Transverse colon (tissue), 4 donors: ENCODE results near the gene AP5S1. TPM values are rescaled to one million over a fixed set of nuclear protein-coding genes. Genes with fewer than 3 reads are reported as not detected.
"Not testable (repeated sequence)": the region's sequence is repeated elsewhere in the genome, so short reads cannot be mapped to it uniquely, and the experiment has no call there.

ENCODE experiments used
- DNase-seq: peaks from one replicate; pipeline ENCODE4 v3.0.0-alpha.2; 2019
- H3K27ac ChIP-seq, 4 donors: fragments of 200-600 bp; sonication (generic); 2 replicates each; pipeline ENCODE4 v1.5.1; 2016 to 2018; ENCODE audit warnings: inconsistent platforms in 4 of 4
- H3K27me3 ChIP-seq: fragments of 200-600 bp; sonication (generic); 2 replicates; pipeline ENCODE4 v1.5.1; 2017; ENCODE audit warnings: inconsistent platforms
- H3K36me3 ChIP-seq, 4 donors: fragments of 200-600 bp; sonication (generic); 2 replicates each; pipeline ENCODE4 v1.5.1; 2017 to 2019; ENCODE audit warnings: inconsistent platforms in 4 of 4
- H3K4me1 ChIP-seq, 4 donors: fragments of 200-600 bp; sonication (generic); 2 replicates each; pipeline ENCODE4 v1.5.1; 2017 to 2020; ENCODE audit warnings: inconsistent platforms in 4 of 4
- H3K4me3 ChIP-seq, 4 donors: fragments of 200-600 bp; sonication (generic); 1 replicate in 1 of 4; 2 replicates in 3 of 4; pipeline versions ENCODE4 v1.5.1 to v1.6.1; 2017 to 2019; ENCODE audit warnings: inconsistent platforms in 4 of 4
- H3K9me3 ChIP-seq, 2 donors: fragments of 200-600 bp; sonication (generic); 2 replicates each; pipeline ENCODE4 v1.5.1; 2017 to 2019; ENCODE audit warnings: inconsistent platforms in 2 of 2
- EP300 ChIP-seq: sonication (generic); formaldehyde crosslinking; IDR thresholded peaks from one replicate; pipeline ENCODE4 v1.6.1; 2017; ENCODE audit warnings: antibody characterized with exemption, low read depth
- POLR2A ChIP-seq: fragments of 450-650 bp; IDR thresholded peaks from one replicate; pipeline ENCODE4 v1.6.1; 2016; ENCODE audit warnings: antibody characterized with exemption, mild to moderate bottlenecking, moderate library complexity
- POLR2AphosphoS5 ChIP-seq, 3 donors: sonication (generic); formaldehyde crosslinking; IDR thresholded peaks; one replicate each; pipeline ENCODE4 v1.6.1; 2016; ENCODE audit warnings: antibody characterized with exemption in 3 of 3
- WGBS, 2 donors: methylation state at CpG; one replicate each; pipeline ENCODE4 v1.1.5; 2018; ENCODE audit warnings: low coverage in 1 of 2; 5-methylcytosine and 5-hydroxymethylcytosine counted together
- in situ Hi-C, 4 donors: fragments of 200-750 bp; cut with MboI; loops; one replicate each; pipeline versions ENCODE4 v1.15.0 to v1.15.1; 2017; ENCODE audit warnings: low sequenced_read_pairs in 3 of 4, low pct_ligation_motif_present in 1 of 4, low pct_unique_long_range_greater_than_20kb in 1 of 4
- intact Hi-C: fragments of 100-400 bp; cut with DNase I; formaldehyde crosslinking; loops from one replicate; pipeline ENCODE4 v1.15.1; 2023; ENCODE audit warnings: low total_unique reads
- total RNA-seq, 4 donors: library from RNA; depleted of rRNA; stranded (reverse); fragments of >200 nt; gene quantifications; one replicate each; pipeline ENCODE4 v1.1.0, GENCODE V29; 2016
- TF ChIP-seq, protein P1 (sequence below), 5 experiments: fragments of 200-600 bp in 3 of 5; fragments of 450-650 bp in 2 of 5; sonication (generic) in 3 of 5; IDR thresholded peaks; 1 replicate in 2 of 5; 2 replicates in 3 of 5; pipeline ENCODE4 v1.5.1; 2016 to 2017; ENCODE audit warnings: antibody characterized with exemption in 5 of 5, inconsistent platforms in 3 of 5, mild to moderate bottlenecking in 2 of 5, moderate library complexity in 1 of 5

AP5S1 gene
- total RNA-seq, 4 donors from 2014 or later = 9.1 to 38.5 (median 17.0) TPM

DNA sequence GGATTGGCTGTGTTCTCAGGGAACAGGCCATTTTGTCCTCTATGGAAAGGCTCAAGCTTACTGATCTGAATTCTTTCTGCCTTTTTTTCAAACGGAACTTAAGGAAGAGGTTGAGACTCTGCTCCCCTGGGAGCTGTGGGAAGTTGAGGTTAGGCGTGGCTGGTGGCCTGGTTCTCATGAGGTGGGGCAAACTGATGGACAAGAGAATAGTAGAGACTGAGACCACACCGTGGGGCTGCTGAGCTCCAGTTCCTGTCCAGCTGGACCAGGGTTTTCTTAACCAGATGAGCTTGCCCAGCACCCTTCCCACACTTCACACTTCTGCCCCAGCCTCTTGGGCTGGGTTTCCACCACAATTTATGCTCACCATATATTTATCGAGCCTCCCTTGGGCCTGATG is 6.1 kb downstream of the AP5S1 start:
- DNase-seq = no peak
- peaks cover 1 to 3% (median 2%) of the 10 kb centered on the region in 4 donors for H3K4me1 ChIP-seq
- H3K27me3 ChIP-seq = no peaks in the 10 kb centered on the region
- no peaks in the 10 kb centered on the region for H3K9me3 ChIP-seq
- 79 to 83% methylated on average over 1 to 4 of the region's 4 CpGs for WGBS, 2 donors
- no peak for TF ChIP-seq POLR2A
- no peak overlapping the region for H3K4me3 ChIP-seq
- peaks cover 0 to 12% (median 3%) of the 10 kb centered on the region in 4 donors for H3K36me3 ChIP-seq
- intact Hi-C loops = no loop called here
- in situ Hi-C loops = no loop called here
- H3K27ac ChIP-seq = no peak overlapping the region

DNA sequence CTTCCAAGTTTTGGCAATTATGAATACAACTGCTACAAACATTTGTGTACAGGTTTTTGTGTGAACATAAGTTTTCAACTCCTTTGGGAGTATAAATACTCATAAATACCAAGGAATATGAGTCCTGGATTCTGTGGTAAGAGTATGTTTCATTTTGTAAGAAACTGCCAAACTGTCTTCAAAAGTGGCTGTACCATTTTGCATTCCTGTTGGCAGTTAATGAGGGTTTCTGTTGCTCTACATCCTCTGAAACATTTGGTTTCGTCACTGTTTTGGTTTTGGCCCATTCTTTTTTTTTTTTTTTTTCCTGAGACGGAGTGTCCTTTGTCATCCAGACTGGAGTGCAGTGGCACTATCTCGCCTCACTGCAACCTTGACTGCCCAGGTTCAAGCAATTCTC is 8.5 kb downstream of the AP5S1 start:
- peaks cover 0 to 6% (median 3%) of the 10 kb centered on the region in 4 donors for H3K36me3 ChIP-seq
- in situ Hi-C loops = no loop called here

DNA sequence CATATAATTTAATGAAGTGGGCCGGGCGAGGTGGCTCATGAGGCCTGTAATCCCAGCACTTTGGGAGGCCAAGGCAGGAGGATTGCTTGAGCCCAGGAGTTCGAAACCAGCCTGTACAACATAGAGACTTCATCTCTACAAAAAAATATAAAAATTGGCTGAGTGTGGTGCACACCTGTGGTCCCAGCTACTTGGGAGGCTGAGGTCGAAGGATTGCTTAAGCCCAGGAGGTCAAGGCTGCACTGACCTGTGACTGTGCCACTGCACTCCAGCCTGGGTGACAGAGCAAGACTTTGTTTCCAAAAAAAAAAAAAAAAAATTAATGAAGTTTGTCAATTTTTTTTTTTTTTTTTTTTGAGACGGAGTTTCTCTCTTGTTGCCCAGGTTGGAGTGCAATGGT is 9.5 kb downstream of the AP5S1 start:
- DNase-seq, in situ Hi-C loops: not testable (repeated sequence)
- 80 to 97% methylated on average over 1 to 5 of the region's 5 CpGs for WGBS, 2 donors

More for the DNA sequence above, 8.5 kb downstream of the AP5S1 start:
- Histone ChIP-seq H3K4me1 (no peaks in the 10 kb centered on the region), H3K4me3 (no peak overlapping the region), H3K9me3 (no peaks in the 10 kb centered on the region), H3K27me3 (no peaks in the 10 kb centered on the region), H3K27ac (no peak overlapping the region)
- intact Hi-C loops = no loop called here
- DNase-seq = no peak
- WGBS, 2 donors = 86 to 100% methylated on average over 2 to 3 of the region's 3 CpGs
- no peak for TF ChIP-seq POLR2AphosphoS5 (IDR thresholded peaks at IDR 0.05)
- TF ChIP-seq EP300 = no peak
- TF ChIP-seq POLR2A = no peak
- TF ChIP-seq, protein P1, sequence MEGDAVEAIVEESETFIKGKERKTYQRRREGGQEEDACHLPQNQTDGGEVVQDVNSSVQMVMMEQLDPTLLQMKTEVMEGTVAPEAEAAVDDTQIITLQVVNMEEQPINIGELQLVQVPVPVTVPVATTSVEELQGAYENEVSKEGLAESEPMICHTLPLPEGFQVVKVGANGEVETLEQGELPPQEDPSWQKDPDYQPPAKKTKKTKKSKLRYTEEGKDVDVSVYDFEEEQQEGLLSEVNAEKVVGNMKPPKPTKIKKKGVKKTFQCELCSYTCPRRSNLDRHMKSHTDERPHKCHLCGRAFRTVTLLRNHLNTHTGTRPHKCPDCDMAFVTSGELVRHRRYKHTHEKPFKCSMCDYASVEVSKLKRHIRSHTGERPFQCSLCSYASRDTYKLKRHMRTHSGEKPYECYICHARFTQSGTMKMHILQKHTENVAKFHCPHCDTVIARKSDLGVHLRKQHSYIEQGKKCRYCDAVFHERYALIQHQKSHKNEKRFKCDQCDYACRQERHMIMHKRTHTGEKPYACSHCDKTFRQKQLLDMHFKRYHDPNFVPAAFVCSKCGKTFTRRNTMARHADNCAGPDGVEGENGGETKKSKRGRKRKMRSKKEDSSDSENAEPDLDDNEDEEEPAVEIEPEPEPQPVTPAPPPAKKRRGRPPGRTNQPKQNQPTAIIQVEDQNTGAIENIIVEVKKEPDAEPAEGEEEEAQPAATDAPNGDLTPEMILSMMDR (IDR thresholded peaks at IDR 0.05) = no peak

DNA sequence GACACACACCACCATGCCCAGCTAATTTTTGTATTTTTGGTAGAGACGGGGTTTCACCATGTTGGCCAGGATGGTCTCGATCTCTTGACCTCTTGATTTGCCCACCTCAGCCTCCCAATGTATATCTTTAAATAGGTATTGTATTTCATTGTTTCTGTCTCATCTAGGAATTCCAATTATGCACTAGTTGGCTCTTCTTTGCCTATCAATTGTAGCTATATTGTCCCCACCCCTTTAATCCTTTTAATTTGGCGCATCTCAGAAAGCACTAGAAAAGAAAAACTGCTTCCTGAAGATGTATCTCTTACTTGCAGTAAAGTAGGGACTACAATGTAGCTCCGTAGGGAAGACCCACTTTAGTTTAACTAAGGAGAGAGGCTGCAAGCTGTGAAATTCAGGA is 15.8 kb downstream of the AP5S1 start:
- no peak for DNase-seq
- H3K27me3 ChIP-seq = no peaks in the 10 kb centered on the region
- TF ChIP-seq POLR2AphosphoS5 (IDR thresholded peaks at IDR 0.05) = no peak
- TF ChIP-seq EP300 = no peak
- TF ChIP-seq, protein P1 (IDR thresholded peaks at IDR 0.05) = no peak
- no peak for TF ChIP-seq POLR2A
- H3K4me3 ChIP-seq = no peak overlapping the region
- H3K9me3 ChIP-seq = no peaks in the 10 kb centered on the region
- H3K36me3 ChIP-seq = no peaks in the 10 kb centered on the region
- WGBS, 2 donors = 91 to 94% methylated on average over 4 of the region's 4 CpGs
- intact Hi-C loops = no loop called here
- in situ Hi-C loops = no loop called here
- no peaks in the 10 kb centered on the region for H3K4me1 ChIP-seq
- H3K27ac ChIP-seq = no peak overlapping the region

More for the DNA sequence above, 9.5 kb downstream of the AP5S1 start:
- H3K36me3 ChIP-seq, H3K27me3 ChIP-seq, H3K4me1 ChIP-seq, intact Hi-C loops, H3K4me3 ChIP-seq, H3K9me3 ChIP-seq, H3K27ac ChIP-seq: not testable (repeated sequence)

DNA sequence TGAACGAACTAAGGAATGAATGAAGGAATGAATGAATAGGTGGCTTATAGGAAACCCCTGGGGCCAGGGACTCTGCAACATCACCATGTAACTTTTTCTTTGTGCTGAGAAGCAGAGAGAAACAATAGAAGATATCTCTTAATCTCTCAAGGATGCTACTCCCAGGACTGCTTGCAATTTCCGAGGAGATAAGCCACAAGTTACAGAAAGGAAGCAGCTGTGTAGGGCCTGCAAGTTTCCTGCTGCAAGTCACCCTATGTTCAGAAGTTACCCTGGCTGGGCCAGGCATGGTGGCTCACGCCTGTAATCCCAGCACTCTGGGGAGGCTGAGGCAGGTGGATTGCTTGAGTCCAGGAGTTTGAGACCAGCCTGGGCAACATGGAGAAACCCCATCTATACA is 19.0 kb downstream of the AP5S1 start:
- Histone ChIP-seq H3K36me3 (no peaks in the 10 kb centered on the region), H3K27ac (no peak overlapping the region), H3K4me1 (peaks cover 6 to 20% (median 13%) of the 10 kb centered on the region in 4 donors), H3K9me3 (no peaks in the 10 kb centered on the region), H3K4me3 (no peak overlapping the region), H3K27me3 (no peaks in the 10 kb centered on the region)
- DNase-seq = no peak
- intact Hi-C loops = no loop called here
- TF ChIP-seq, protein P1 (IDR thresholded peaks at IDR 0.05) = no peak
- TF ChIP-seq EP300 (no peak), POLR2AphosphoS5 (IDR thresholded peaks at IDR 0.05) (no peak), POLR2A (no peak)
- in situ Hi-C loops = no loop called here
- 77% methylated on average over 3 of the region's 3 CpGs; no CpG with 5 or more reads in 1 of the 2 donors for WGBS, 2 donors

DNA sequence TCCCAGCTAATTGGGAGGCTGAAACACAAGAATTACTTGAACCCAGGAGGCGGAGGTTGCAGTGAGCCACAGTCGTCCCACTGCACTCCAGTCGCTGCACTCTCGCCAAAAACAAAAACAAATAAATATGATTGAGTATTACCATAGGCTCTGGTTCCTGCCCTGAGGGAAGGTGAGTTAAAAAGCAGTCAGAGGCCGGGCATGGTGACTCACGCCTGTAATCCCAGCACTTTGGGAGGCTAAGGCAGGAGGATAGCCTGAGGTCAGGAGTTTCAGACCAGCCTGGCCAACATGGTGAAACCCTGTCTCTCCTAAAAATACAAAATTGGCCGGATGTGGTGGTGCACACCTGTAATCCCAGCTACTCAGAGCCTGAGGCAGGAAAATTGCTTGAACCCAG is 19.9 kb downstream of the AP5S1 start:
- DNase-seq, in situ Hi-C loops, intact Hi-C loops: not testable (repeated sequence)

More for the DNA sequence above, 19.9 kb downstream of the AP5S1 start:
- H3K9me3 ChIP-seq, H3K4me3 ChIP-seq, H3K36me3 ChIP-seq, H3K27ac ChIP-seq, H3K27me3 ChIP-seq: not testable (repeated sequence)
- 86 to 93% methylated on average over 3 to 7 of the region's 7 CpGs for WGBS, 2 donors
- H3K4me1 ChIP-seq = peaks cover 9 to 29% (median 18%) of the 10 kb centered on the region in 4 donors
